HG02763 (cell line): ENCODE measurements around the gene KLRC3.
"Not testable (repeated sequence)": the region's sequence is repeated elsewhere in the genome, so short reads cannot be mapped to it uniquely, and the experiment has no call there.

Experiments
- ATAC-seq: cut with Tn5 transposase; IDR thresholded peaks from one replicate; pipeline ENCODE4 v1.9.1; 2021; ENCODE audit warnings: mild to moderate bottlenecking, moderate library complexity; ENCODE audit not compliant: unreplicated experiment

Gene KLRC3

GRCh38 chr12:10371893-10372535 is 48.4 kb downstream of the KLRC3 start:
- ATAC-seq, result not testable (repeated sequence)

- ATAC-seq, result no peak
Measured at GRCh38 chr12:10369557-10370415, 50.6 kb downstream of the KLRC3 start.

- ATAC-seq, result no peak
Measured at GRCh38 chr12:10368206-10369171, 51.9 kb downstream of the KLRC3 start.

- ATAC-seq, result not testable (repeated sequence)
Measured at GRCh38 chr12:10367714-10368113, 52.7 kb downstream of the KLRC3 start.

GRCh38 chr12:10366875-10367274 is 53.5 kb downstream of the KLRC3 start:
- ATAC-seq, result no peak

- ATAC-seq, result no peak
Measured at GRCh38 chr12:10365696-10366405, 54.5 kb downstream of the KLRC3 start.

- ATAC-seq, result peak; percentile 40
Measured at GRCh38 chr12:10364815-10365622, 55.4 kb downstream of the KLRC3 start.

- ATAC-seq, result peak; percentile 78
Measured at GRCh38 chr12:10363914-10364814, 56.2 kb downstream of the KLRC3 start.

GRCh38 chr12:10363658-10363913 is 56.8 kb downstream of the KLRC3 start:
- ATAC-seq, result no peak

GRCh38 chr12:10362828-10363657 is 57.4 kb downstream of the KLRC3 start:
- no peak for ATAC-seq

- no peak for ATAC-seq
Measured at GRCh38 chr12:10362325-10362724, 58.1 kb downstream of the KLRC3 start.
